Endothelial cell (in vitro differentiated cells): Measurements from ENCODE around the gene DNAH11. TPM values are rescaled to one million over a fixed set of nuclear protein-coding genes. Genes with fewer than 3 reads are reported as not detected.

ENCODE experiments used
- DNase-seq: peaks from one replicate; pipeline ENCODE4 v3.0.0; 2021; ENCODE audit warnings: low spot score
- H3K27ac Mint-ChIP-seq: one replicate; pipeline ENCODE4 v1.8.0; 2021; ENCODE audit warnings: mixed read lengths, inconsistent platforms; ENCODE audit not compliant: unreplicated experiment
- H3K27me3 Mint-ChIP-seq: one replicate; pipeline ENCODE4 v1.8.0; 2021; ENCODE audit warnings: mild to moderate bottlenecking, moderate library complexity, mixed read lengths, inconsistent platforms; ENCODE audit not compliant: unreplicated experiment
- H3K36me3 Mint-ChIP-seq: one replicate; pipeline ENCODE4 v1.8.0; 2021; ENCODE audit warnings: mild to moderate bottlenecking, low read depth, mixed read lengths, inconsistent platforms; ENCODE audit not compliant: unreplicated experiment
- H3K4me1 Mint-ChIP-seq: one replicate; pipeline ENCODE4 v1.8.0; 2021; ENCODE audit warnings: mild to moderate bottlenecking, mixed read lengths, inconsistent platforms; ENCODE audit not compliant: unreplicated experiment
- H3K4me3 Mint-ChIP-seq: one replicate; pipeline ENCODE4 v1.8.0; 2021; ENCODE audit warnings: mild to moderate bottlenecking, mixed read lengths, inconsistent platforms; ENCODE audit not compliant: unreplicated experiment
- H3K9me3 Mint-ChIP-seq: one replicate; pipeline ENCODE4 v1.8.0; 2021; ENCODE audit warnings: mixed read lengths, inconsistent platforms; ENCODE audit not compliant: unreplicated experiment
- total RNA-seq: library from RNA; stranded (reverse); fragmentation: NEBNext Ultra II Directional; extraction: Animal tissue kit (Norgen Biotek cat#: 25700); gene quantifications from one replicate; pipeline ENCODE4 v1.2.1, GENCODE V29; 2021; ENCODE audit not compliant: unreplicated experiment
- TF ChIP-seq, protein P1 (sequence below): fragments of 200-600 bp; sonication (generic); IDR thresholded peaks from one replicate; pipeline ENCODE4 v1.5.0; 2021; ENCODE audit warnings: antibody characterized with exemption; ENCODE audit not compliant: unreplicated experiment

Gene DNAH11
- total RNA-seq, 1 donor from 2014 or later = 0.18 TPM

DNA sequence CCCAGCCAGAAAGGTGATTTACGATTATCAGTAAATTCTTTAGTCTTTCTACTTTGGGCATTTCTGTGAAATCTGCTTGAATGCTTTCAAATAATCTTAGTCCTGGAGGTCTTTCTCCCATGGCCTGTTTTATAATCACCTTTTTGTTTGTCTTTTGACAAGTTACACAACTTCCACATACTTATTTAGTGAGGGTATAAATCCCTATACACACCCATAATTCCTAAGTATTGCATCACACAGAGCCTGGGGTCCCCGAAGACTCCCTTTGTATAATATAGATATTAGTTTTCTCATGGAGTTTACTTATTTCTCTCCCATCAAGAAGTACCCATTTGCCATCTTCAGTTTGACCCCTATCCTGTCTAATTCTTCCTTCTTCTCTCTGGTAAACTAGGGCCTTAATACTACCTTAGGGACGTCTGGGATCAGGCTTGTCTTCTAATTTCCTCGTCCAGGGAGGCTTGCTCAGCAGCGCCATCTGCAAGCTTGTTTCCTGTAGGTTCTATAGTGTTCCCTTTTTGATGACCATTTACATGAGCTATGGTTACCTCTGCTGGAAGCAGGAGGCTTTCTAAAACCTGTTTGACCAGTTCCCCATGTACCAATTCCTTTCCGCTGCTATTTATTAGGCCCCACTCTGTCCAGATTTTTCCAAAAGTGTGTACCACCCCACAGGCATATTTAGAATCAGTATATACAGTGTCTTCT lies 8.1 kb downstream of the DNAH11 start:
- Mint-ChIP-seq H3K4me1 (no peaks in the 10 kb centered on the region), H3K27me3 (no peaks in the 10 kb centered on the region), H3K36me3 (no peaks in the 10 kb centered on the region), H3K27ac (no peak overlapping the region), H3K9me3 (no peaks in the 10 kb centered on the region), H3K4me3 (no peak overlapping the region)
- TF ChIP-seq, protein P1, sequence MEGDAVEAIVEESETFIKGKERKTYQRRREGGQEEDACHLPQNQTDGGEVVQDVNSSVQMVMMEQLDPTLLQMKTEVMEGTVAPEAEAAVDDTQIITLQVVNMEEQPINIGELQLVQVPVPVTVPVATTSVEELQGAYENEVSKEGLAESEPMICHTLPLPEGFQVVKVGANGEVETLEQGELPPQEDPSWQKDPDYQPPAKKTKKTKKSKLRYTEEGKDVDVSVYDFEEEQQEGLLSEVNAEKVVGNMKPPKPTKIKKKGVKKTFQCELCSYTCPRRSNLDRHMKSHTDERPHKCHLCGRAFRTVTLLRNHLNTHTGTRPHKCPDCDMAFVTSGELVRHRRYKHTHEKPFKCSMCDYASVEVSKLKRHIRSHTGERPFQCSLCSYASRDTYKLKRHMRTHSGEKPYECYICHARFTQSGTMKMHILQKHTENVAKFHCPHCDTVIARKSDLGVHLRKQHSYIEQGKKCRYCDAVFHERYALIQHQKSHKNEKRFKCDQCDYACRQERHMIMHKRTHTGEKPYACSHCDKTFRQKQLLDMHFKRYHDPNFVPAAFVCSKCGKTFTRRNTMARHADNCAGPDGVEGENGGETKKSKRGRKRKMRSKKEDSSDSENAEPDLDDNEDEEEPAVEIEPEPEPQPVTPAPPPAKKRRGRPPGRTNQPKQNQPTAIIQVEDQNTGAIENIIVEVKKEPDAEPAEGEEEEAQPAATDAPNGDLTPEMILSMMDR = no peak
- no peak for DNase-seq

DNA sequence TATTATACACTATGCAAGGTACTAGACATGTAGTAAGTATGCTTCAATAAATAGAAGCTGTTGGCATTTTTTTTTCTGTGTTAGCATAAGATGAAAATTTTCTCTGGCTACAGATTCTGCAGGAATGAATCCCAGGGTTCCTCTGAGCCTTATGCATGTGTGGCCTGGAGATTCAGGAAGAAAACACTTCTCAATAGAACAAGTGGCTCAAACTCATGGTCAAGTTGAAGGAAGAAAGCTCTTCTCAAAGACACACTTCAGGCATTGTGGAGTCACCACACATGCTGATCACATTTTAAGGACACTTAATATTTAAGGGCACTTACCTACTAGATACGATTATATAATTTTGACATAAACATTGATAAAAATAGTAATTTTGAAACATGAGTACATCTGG lies 19.5 kb downstream of the DNAH11 start:
- Mint-ChIP-seq H3K9me3 (no peaks in the 10 kb centered on the region), H3K36me3 (no peaks in the 10 kb centered on the region), H3K27me3 (no peaks in the 10 kb centered on the region), H3K4me1 (no peaks in the 10 kb centered on the region), H3K27ac (no peak overlapping the region), H3K4me3 (no peak overlapping the region)
- TF ChIP-seq, protein P1 = no peak
- DNase-seq = no peak

DNA sequence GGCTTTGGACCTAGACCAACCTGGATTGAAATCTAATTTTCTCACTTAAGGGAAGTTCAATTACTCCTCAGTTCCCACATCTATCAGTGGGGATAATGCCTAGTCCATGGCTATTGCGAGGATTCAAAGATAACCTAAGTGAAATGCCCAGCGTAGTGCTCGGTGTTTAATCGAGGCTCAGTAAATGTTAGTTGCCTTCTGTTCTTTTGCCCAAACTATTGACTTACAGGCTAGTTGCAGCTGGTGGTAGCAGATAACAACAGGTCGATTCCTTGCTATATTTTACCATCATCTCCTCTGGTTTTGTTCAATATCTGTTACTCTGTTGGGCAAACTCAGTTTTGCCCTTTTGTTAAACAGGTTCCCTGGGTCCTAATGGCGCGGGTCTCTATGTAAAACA lies 22.8 kb downstream of the DNAH11 start:
- DNase-seq = no peak
- H3K4me1 Mint-ChIP-seq = no peaks in the 10 kb centered on the region
- TF ChIP-seq, protein P1 = no peak
- no peaks in the 10 kb centered on the region for H3K27me3 Mint-ChIP-seq
- H3K36me3 Mint-ChIP-seq = no peaks in the 10 kb centered on the region
- H3K27ac Mint-ChIP-seq = no peak overlapping the region
- no peaks in the 10 kb centered on the region for H3K9me3 Mint-ChIP-seq
- no peak overlapping the region for H3K4me3 Mint-ChIP-seq

DNA sequence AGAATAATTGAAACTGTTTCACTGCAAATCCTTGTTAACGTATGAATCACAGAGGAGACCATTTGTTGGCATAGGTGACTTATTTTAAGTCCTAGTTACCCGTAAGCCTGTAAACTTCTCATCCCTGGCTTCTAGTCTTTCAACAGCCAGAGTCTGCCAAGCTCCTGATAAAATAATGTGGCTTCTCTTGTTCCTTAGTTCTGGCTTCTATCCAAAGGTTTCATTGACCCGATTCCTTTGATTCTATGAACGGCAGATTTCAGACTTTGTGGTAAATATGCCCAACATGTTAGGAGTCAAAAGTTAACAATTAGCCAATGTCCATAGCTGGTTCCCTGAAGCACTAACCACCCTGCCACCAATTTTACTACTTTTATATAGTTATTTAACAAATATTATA lies 23.3 kb downstream of the DNAH11 start:
- Mint-ChIP-seq H3K36me3 (no peaks in the 10 kb centered on the region), H3K27me3 (no peaks in the 10 kb centered on the region), H3K9me3 (no peaks in the 10 kb centered on the region), H3K4me3 (no peak overlapping the region), H3K27ac (no peak overlapping the region), H3K4me1 (no peaks in the 10 kb centered on the region)
- TF ChIP-seq, protein P1 = no peak
- no peak for DNase-seq

DNA sequence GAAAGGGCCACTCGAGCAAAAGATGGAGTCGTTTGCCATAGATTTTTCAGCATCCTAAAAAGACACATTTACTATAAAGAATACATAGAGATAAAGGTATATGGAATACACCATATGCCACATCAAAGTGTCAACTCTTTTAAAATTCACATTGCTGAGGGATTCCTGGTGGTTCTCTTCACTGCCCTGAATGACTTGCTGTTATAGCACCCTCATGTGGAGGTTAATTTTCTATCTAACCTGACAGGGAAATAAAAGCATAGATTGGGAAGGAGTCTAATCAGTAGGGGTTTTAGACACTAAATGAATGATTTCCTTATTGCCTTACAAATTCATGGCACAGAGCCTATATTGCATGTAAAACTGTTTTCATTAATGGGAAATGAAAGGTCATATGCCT lies 25.9 kb downstream of the DNAH11 start:
- no peaks in the 10 kb centered on the region for H3K27me3 Mint-ChIP-seq
- no peak overlapping the region for H3K27ac Mint-ChIP-seq
- H3K4me3 Mint-ChIP-seq = no peak overlapping the region
- no peaks in the 10 kb centered on the region for H3K4me1 Mint-ChIP-seq
- no peak for DNase-seq
- TF ChIP-seq, protein P1 = no peak
- no peaks in the 10 kb centered on the region for H3K36me3 Mint-ChIP-seq
- no peaks in the 10 kb centered on the region for H3K9me3 Mint-ChIP-seq
